Left colon (tissue), 2 donors: ENCODE data around the gene ELK3. TPM values are rescaled to one million over a fixed set of nuclear protein-coding genes. Genes with fewer than 3 reads are reported as not detected.

ENCODE experiments used
- ATAC-seq: fragments of 200-7000 bp; cut with Tn5 transposase; one replicate; pipeline ENCODE4 v1.9.1; 2020; ENCODE audit warnings: mild to moderate bottlenecking, moderate library complexity
- DNase-seq, 2 donors: peaks; one replicate each; pipeline ENCODE4 v3.0.0-alpha.2; 2020
- intact Hi-C, 2 donors: fragments of 100-400 bp; cut with DNase I in 1 of 2; cut with micrococcal nuclease in 1 of 2; formaldehyde crosslinking; loops; one replicate each; pipeline versions ENCODE4 v1.11.2 to v1.14.0; 2022; cut with DNase I, micrococcal nuclease
- total RNA-seq, 2 donors: library from RNA; stranded (reverse); fragmentation: NEBNext Ultra II Directional; extraction: Animal tissue kit (Norgen Biotek cat#: 25700); gene quantifications; one replicate each; pipeline ENCODE4 v1.2.1, GENCODE V29; 2021
- donor health status: DM: no; HTN: no; CAD: no.
- donor health status: DM: yes; HTN: yes; CAD: no.

The ELK3 gene
- total RNA-seq, 2 donors from 2014 or later, result 7.7 to 9.2 TPM

DNA sequence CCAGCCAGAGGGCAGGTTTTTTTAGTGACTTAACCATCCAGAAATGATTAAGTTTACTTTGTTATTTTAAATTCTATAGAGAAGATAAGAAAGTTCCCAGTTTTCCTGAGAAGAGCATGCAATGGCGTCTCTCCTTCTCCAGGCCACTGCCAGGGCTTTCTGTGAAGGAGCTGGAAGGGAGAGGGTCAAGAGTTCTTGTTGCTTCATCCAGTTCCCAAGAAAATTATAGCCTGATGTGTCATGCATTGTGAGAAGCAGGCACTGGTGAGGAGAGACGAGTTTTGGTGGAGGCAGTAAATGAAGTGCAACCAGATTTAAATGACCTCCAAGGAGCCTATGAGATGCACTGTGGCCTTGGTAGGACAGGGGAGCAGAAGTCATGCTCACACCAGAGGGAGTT is 14.2 kb downstream of the ELK3 start:
- intact Hi-C loops, result loop anchor here in 1 of 2 donors (5.0 kb wide), 1 partner anchor 309 kb away; no protein-coding TSS in a partner anchor
- DNase-seq, result no peak
- ATAC-seq, result no peak

GRCh38 chr12:96208801-96209549 is 14.8 kb downstream of the ELK3 start:
- ATAC-seq (no peak), DNase-seq (no peak)
- intact Hi-C loops, result loop anchor here in 1 of 2 donors (5.0 kb wide), 1 partner anchor 308 kb away; no protein-coding TSS in a partner anchor

DNA sequence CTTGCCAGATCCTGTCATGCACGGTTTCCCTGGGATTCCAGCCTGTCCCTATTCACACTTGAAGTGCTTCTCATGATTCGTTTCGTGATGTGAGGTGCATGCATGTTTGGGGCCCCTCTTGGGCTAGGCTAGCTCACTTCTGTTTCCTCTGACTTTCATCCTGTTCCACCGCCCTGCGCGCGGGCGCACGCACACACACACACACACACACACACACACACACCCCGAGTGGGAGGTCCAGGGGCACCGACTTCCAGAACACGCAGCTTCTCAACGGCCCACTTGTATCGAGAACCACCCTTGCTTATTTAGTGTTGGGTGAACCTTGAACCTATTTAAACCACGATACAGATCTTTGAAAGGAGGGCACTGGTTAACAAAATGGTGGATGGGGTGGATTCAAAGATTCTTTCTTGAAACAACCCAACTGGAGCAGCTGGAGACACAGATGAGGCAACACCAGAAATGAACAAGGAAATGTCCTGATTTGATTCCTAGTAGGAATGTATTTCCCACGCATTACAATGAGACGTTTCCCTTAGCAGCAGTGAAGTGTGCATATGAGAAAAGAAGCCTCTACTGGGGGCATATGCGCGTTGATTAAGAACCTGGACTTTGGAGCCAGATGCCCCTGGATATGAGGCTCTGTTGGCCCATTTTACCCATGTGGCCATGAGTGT is 16.3 kb downstream of the ELK3 start:
- intact Hi-C loops, result loop anchor here in 1 of 2 donors (10.0 kb wide), 1 partner anchor 146 kb away; no protein-coding TSS in a partner anchor
- no peak for DNase-seq
- ATAC-seq, result no peak

- DNase-seq (no peak), ATAC-seq (no peak)
- intact Hi-C loops, result loop anchor here in 1 of 2 donors (10.0 kb wide), 1 partner anchor 147 kb away; no protein-coding TSS in a partner anchor
Measured at GRCh38 chr12:96211988-96212387, 17.8 kb downstream of the ELK3 start.

DNA sequence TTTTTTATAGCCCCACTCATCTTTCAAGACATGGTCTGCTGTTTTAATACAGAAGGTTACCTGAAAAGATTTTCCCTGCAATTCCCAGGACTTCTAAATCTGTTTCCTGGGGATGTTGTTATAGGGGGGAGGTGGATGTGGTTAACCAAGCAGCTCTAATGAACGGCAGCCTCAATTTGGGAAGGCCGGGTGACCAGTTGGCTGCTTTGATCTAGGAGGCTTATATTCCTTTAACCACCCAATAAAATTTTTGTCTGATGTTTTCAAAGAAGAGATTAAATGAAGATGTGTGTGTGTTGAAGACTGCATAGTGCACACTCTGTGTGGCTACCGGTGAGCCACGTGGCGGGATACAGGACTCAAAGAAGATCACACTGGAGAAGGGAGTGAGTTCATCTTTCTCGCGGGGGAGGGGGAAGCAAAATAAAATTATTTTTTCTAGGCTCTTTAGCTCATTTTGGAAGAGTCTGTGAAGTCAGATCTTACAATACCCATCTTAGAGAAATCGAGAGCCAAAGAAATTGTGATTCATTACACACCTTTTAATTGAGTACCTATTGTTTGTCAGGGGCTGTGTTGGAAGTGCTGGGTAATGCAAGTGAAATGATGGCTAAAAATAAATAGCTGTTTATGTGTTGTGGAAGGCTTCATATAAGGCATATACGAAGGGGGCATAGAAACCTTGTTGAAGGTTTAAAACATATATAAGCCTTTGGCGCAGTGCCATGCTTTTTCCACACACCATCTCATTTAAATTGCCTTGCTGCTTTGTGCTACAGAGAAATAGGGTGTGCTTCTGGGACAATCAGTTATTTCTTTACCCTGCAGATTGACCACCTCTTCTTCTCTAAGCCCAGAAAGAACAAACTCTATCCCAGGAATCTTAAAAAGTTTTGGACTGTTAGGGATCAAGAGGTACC is 18.5 kb downstream of the ELK3 start:
- intact Hi-C loops, result loop anchor here in 1 of 2 donors (10.0 kb wide), 1 partner anchor 148 kb away; no protein-coding TSS in a partner anchor
- DNase-seq, result no peak
- ATAC-seq, result no peak

- intact Hi-C loops, result loop anchor here in 1 of 2 donors (10.0 kb wide), 1 partner anchor 149 kb away; no protein-coding TSS in a partner anchor
- DNase-seq (no peak), ATAC-seq (no peak)
Measured at GRCh38 chr12:96213869-96214268, 19.7 kb downstream of the ELK3 start.

GRCh38 chr12:96215919-96216273 is 21.7 kb downstream of the ELK3 start:
- DNase-seq, result no peak
- intact Hi-C loops, result loop anchor here (5.0 to 10.0 kb wide), 2 partner anchors 151 to 154 kb away; no protein-coding TSS in a partner anchor
- ATAC-seq, result no peak

- intact Hi-C loops, result loop anchor here (5.0 to 10.0 kb wide), 2 partner anchors 154 to 157 kb away; no protein-coding TSS in a partner anchor
- no peak for ATAC-seq
Measured at GRCh38 chr12:96218989-96219678, 25.0 kb downstream of the ELK3 start.

DNA sequence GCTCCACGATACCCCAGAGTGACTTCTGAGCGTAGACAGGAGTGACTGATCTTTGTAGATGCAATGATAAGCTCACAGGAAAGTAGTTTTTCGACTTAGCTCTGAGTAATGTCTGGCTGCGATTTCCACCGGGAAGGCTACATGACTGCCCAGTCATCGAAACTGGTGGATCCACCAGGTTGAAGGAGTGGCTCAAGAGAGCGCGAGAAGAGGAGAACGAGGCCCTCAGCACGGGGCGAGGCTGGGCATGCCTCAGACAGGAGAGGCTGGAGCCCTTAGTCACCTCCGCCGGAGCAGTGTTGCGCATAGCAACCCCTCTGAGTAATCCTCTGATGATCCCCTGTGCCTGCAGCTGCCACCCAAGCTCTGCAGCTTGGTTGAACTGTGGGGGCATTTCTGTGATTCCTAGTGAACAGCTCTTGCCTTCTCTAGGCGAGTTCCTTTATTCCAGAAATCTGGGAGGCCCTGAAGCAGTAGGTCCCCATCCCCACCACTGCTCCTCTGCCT is 25.6 kb downstream of the ELK3 start:
- ATAC-seq, result no peak
- intact Hi-C loops, result loop anchor here (5.0 to 10.0 kb wide), 2 partner anchors 155 to 157 kb away; no protein-coding TSS in a partner anchor
- DNase-seq, result no peak

More at GRCh38 chr12:96218989-96219678, 25.0 kb downstream of the ELK3 start:
- no peak for DNase-seq

GRCh38 chr12:96220902-96221301 is 26.7 kb downstream of the ELK3 start:
- ATAC-seq, result no peak
- intact Hi-C loops, result no loop called here
- DNase-seq, result no peak

DNA sequence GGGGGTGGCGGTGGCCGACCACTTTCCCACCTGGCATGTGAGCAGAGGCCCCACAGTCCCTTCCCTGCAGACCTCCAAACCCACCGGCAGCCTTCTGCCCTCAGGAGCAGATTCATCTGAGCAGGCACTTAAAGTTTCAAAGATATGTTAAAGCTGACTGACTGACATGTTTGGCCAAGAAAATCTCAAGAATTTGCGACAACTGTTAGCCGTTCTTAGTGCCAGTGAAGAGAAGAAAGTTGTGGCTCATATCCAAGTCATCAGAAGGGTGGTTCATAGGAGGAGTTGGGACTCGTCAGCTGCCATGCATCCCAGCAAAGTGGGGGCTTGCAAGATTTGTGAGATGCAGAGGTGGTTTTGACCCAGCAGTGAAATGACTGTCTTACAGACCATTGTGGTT is 27.2 kb downstream of the ELK3 start:
- no peak for ATAC-seq
- DNase-seq, result no peak
- intact Hi-C loops, result no loop called here

- no peak for DNase-seq
- intact Hi-C loops, result no loop called here
- no peak for ATAC-seq
Measured at GRCh38 chr12:96223411-96224218, 29.4 kb downstream of the ELK3 start.

DNA sequence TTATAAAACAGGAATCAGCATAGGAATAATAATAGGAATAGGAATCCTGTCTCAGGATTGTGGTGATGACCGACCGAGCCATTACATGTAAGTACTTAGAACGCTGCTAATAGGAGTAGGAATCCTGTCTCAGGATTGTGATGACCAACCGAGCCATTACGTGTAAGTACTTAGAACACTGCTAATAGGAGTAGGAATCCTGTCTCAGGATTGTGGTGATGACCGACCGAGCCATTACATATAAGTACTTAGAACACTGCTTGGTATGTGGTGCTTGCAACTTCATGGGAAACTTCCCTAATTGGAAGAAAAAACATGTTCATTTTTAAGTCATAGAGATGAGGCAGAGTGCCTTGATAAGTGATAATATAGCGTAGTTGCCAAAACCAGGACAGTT is 30.0 kb downstream of the ELK3 start:
- ATAC-seq, result no peak

GRCh38 chr12:96225044-96225855 is 31.1 kb downstream of the ELK3 start:
- DNase-seq, result no peak
- ATAC-seq, result no peak
- intact Hi-C loops, result no loop called here

More for the DNA sequence above, 30.0 kb downstream of the ELK3 start:
- no peak for DNase-seq
- intact Hi-C loops, result no loop called here

- intact Hi-C loops, result no loop called here
- ATAC-seq, result peak; percentile 79
- DNase-seq, result no peak
Measured at GRCh38 chr12:96225994-96226399, 31.8 kb downstream of the ELK3 start.

- DNase-seq (no peak), ATAC-seq (no peak)
- intact Hi-C loops, result no loop called here
Measured at GRCh38 chr12:96226401-96226800, 32.2 kb downstream of the ELK3 start.
